ENCODE results near the gene TEX2. TPM values are rescaled to one million over a fixed set of nuclear protein-coding genes. Genes with fewer than 3 reads are reported as not detected.

The TEX2 gene
- total and polyA plus RNA-seq, 2 of the 13 experiments (the other 11 are each of a cell fraction or from before 2014, with no cell fraction given) = 21.4 to 37.7 TPM

DNA sequence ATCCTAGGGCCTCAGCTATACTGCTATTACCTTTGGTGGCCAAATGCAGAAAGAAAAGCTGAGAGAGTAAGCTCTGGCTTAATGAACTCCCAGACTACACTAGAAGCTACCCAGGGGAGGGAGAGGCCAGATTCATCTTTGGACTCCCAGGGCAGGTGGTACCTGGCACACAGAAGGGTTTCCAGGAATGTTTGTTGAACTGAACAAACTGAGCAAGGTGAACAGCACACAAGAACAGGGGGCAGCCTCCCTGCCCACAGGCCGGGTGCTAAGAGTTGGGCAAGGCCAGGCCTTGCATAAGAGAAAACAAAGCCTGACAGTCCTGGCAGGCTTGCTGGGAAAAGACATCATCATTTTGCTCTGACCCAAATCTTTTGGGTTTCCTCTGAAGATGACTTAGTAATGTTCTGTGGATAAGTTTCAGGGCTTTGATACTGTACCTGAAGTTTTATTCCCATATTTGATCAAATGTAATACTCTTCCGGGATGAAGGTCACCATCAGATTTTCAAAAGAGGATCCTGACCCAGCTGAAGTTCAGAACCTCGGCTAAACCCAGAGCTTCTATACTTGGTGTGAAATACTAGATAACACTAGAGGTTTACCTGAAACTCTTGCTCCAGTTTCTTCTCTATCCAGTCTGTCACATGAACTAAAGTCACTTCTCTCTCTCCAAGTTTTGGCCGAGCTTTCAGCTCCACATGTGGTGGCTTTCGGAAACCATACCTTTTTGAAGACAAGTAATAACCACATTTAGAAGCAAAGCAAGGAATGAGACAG, 112.6 kb downstream of the TEX2 start (continued):
- TF ChIP-seq, protein P1, sequence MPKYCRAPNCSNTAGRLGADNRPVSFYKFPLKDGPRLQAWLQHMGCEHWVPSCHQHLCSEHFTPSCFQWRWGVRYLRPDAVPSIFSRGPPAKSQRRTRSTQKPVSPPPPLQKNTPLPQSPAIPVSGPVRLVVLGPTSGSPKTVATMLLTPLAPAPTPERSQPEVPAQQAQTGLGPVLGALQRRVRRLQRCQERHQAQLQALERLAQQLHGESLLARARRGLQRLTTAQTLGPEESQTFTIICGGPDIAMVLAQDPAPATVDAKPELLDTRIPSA (CRISPR knock-in tag; IDR thresholded peaks at IDR 0.05; ENCODE audit: borderline replicate concordance) = no peak
- TF ChIP-seq PAF1 (CRISPR knock-in tag; IDR thresholded peaks at IDR 0.05) = no peak
- peak; percentile 92 for TF ChIP-seq ZSCAN21 (CRISPR knock-in tag; IDR thresholded peaks at IDR 0.05; ENCODE audit: borderline replicate concordance)
- TF ChIP-seq, protein P2, sequence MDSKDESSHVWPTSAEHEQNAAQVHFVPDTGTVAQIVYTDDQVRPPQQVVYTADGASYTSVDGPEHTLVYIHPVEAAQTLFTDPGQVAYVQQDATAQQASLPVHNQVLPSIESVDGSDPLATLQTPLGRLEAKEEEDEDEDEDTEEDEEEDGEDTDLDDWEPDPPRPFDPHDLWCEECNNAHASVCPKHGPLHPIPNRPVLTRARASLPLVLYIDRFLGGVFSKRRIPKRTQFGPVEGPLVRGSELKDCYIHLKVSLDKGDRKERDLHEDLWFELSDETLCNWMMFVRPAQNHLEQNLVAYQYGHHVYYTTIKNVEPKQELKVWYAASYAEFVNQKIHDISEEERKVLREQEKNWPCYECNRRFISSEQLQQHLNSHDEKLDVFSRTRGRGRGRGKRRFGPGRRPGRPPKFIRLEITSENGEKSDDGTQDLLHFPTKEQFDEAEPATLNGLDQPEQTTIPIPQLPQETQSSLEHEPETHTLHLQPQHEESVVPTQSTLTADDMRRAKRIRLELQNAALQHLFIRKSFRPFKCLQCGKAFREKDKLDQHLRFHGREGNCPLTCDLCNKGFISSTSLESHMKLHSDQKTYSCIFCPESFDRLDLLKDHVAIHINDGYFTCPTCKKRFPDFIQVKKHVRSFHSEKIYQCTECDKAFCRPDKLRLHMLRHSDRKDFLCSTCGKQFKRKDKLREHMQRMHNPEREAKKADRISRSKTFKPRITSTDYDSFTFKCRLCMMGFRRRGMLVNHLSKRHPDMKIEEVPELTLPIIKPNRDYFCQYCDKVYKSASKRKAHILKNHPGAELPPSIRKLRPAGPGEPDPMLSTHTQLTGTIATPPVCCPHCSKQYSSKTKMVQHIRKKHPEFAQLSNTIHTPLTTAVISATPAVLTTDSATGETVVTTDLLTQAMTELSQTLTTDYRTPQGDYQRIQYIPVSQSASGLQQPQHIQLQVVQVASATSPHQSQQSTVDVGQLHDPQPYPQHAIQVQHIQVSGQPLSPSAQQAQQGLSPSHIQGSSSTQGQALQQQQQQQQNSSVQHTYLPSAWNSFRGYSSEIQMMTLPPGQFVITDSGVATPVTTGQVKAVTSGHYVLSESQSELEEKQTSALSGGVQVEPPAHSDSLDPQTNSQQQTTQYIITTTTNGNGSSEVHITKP (CRISPR knock-in tag; IDR thresholded peaks at IDR 0.05; ENCODE audit: low read depth) = peak; percentile 96
- no peak for TF ChIP-seq ZNF510 (CRISPR knock-in tag; IDR thresholded peaks at IDR 0.05; ENCODE audit: low read depth)
- 0 out of 2 replicates have a peak, but pooled peaks have one; percentile 37 for TF ChIP-seq ZNF234 (CRISPR knock-in tag; conservative IDR thresholded peaks at IDR 0.05)
- TF ChIP-seq, protein P3, sequence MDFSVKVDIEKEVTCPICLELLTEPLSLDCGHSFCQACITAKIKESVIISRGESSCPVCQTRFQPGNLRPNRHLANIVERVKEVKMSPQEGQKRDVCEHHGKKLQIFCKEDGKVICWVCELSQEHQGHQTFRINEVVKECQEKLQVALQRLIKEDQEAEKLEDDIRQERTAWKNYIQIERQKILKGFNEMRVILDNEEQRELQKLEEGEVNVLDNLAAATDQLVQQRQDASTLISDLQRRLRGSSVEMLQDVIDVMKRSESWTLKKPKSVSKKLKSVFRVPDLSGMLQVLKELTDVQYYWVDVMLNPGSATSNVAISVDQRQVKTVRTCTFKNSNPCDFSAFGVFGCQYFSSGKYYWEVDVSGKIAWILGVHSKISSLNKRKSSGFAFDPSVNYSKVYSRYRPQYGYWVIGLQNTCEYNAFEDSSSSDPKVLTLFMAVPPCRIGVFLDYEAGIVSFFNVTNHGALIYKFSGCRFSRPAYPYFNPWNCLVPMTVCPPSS (IDR thresholded peaks at IDR 0.05) = no peak
- TF ChIP-seq, protein P4, sequence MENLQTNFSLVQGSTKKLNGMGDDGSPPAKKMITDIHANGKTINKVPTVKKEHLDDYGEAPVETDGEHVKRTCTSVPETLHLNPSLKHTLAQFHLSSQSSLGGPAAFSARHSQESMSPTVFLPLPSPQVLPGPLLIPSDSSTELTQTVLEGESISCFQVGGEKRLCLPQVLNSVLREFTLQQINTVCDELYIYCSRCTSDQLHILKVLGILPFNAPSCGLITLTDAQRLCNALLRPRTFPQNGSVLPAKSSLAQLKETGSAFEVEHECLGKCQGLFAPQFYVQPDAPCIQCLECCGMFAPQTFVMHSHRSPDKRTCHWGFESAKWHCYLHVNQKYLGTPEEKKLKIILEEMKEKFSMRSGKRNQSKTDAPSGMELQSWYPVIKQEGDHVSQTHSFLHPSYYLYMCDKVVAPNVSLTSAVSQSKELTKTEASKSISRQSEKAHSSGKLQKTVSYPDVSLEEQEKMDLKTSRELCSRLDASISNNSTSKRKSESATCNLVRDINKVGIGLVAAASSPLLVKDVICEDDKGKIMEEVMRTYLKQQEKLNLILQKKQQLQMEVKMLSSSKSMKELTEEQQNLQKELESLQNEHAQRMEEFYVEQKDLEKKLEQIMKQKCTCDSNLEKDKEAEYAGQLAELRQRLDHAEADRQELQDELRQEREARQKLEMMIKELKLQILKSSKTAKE (CRISPR knock-in tag; IDR thresholded peaks at IDR 0.05; ENCODE audit: borderline replicate concordance) = peak; percentile 79; the same call in 1 of the 2 replicates
- no peak for TF ChIP-seq ZC3H13 (CRISPR knock-in tag; IDR thresholded peaks at IDR 0.05)
- TF ChIP-seq, protein P5, sequence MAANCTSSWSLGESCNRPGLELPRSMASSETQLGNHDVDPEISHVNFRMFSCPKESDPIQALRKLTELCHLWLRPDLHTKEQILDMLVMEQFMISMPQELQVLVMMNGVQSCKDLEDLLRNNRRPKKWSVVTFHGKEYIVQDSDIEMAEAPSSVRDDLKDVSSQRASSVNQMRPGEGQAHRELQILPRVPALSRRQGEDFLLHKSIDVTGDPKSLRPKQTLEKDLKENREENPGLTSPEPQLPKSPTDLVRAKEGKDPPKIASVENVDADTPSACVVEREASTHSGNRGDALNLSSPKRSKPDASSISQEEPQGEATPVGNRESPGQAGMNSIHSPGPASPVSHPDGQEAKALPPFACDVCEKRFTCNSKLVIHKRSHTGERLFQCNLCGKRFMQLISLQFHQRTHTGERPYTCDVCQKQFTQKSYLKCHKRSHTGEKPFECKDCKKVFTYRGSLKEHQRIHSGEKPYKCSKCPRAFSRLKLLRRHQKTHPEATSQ (CRISPR knock-in tag; IDR thresholded peaks at IDR 0.05; ENCODE audit: borderline replicate concordance) = peak; percentile 88; the same call in 1 of the 2 replicates
- peak; percentile 82; the same call in 1 of the 2 replicates for TF ChIP-seq ZBTB3 (CRISPR knock-in tag; IDR thresholded peaks at IDR 0.05; ENCODE audit: borderline replicate concordance, low read depth)
- peak; percentile 77 for TF ChIP-seq JUN (CRISPR knock-in tag; IDR thresholded peaks at IDR 0.05)
- 0 out of 2 replicates have a peak, but pooled peaks have one; percentile 32 for TF ChIP-seq ZNF773 (CRISPR knock-in tag; IDR thresholded peaks at IDR 0.05; ENCODE audit: borderline replicate concordance)
- TF ChIP-seq ZNF451 (CRISPR knock-in tag; IDR thresholded peaks at IDR 0.05) = peak; percentile 67; the same call in 1 of the 2 replicates
- TF ChIP-seq, protein P6, sequence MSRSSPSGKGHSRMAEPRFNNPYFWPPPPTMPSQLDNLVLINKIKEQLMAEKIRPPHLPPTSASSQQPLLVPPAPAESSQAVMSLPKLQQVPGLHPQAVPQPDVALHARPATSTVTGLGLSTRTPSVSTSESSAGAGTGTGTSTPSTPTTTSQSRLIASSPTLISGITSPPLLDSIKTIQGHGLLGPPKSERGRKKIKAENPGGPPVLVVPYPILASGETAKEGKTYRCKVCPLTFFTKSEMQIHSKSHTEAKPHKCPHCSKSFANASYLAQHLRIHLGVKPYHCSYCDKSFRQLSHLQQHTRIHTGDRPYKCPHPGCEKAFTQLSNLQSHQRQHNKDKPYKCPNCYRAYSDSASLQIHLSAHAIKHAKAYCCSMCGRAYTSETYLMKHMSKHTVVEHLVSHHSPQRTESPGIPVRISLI (CRISPR knock-in tag; IDR thresholded peaks at IDR 0.05; ENCODE audit: borderline replicate concordance) = peak; percentile 77; the same call in 1 of the 2 replicates
- peak; percentile 67; the same call in 1 of the 2 replicates for TF ChIP-seq ZSCAN12 (CRISPR knock-in tag; IDR thresholded peaks at IDR 0.05)
- peak; percentile 99 for TF ChIP-seq HNRNPL (IDR thresholded peaks at IDR 0.05; ENCODE audit: low read depth, low read length)

All from HepG2 (cell line).